Measurements from ENCODE around the gene ALOX15B.

The ALOX15B gene

DNA sequence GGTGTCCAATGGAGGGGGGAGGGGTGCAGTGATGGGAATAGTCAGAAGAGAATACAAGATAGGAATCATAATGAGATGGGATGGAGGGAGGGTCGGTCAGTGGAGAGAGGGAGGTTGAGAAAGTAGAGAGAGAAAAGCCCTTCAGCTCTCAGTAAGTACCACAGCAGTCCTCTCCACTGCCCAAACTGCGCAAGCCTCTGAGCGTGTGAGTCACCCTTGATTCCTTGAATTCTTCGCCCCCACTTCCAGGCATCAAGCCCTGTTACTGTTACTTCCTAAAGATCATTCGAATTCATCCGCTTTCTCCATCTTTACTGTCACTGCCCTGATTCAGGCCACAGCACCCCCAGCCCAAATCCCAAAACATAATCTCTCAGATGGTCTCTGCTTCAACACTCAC, 34.0 kb upstream of the ALOX15B start:
- Histone ChIP-seq H3K9me3 (ENCODE audit: control insufficient read depth, insufficient read depth, low read length) (no peaks in the 10 kb centered on the region), H3K27me3 (ENCODE audit: control insufficient read depth, insufficient read depth, low read length) (peaks cover 29% of the 10 kb centered on the region), H3K9ac (ENCODE audit: low read depth, low read length) (no peak overlapping the region), H3K4me1 (ENCODE audit: control insufficient read depth, insufficient read depth, low read length) (peaks cover 2% of the 10 kb centered on the region), H3K36me3 (ENCODE audit: control insufficient read depth, insufficient read depth, low read length) (no peaks in the 10 kb centered on the region), H3K4me3 (ENCODE audit: low read depth, low read length) (no peak overlapping the region)

- peaks cover 29% of the 10 kb centered on the region for H3K27me3 ChIP-seq (ENCODE audit: control insufficient read depth, insufficient read depth, low read length)
- H3K4me1 ChIP-seq (ENCODE audit: control insufficient read depth, insufficient read depth, low read length): peaks cover 2% of the 10 kb centered on the region
- H3K9me3 ChIP-seq (ENCODE audit: control insufficient read depth, insufficient read depth, low read length): no peaks in the 10 kb centered on the region
- H3K36me3 ChIP-seq (ENCODE audit: control insufficient read depth, insufficient read depth, low read length): no peaks in the 10 kb centered on the region
- H3K9ac ChIP-seq (ENCODE audit: low read depth, low read length): no peak overlapping the region
- no peak overlapping the region for H3K4me3 ChIP-seq (ENCODE audit: low read depth, low read length)
Observed at GRCh38 chr17:8005357-8005756, 33.5 kb upstream of the ALOX15B start.

GRCh38 chr17:8005967-8006730, 32.7 kb upstream of the ALOX15B start:
- Histone ChIP-seq H3K27me3 (ENCODE audit: control insufficient read depth, insufficient read depth, low read length) (peaks cover 29% of the 10 kb centered on the region), H3K4me3 (ENCODE audit: low read depth, low read length) (no peak overlapping the region), H3K9ac (ENCODE audit: low read depth, low read length) (no peak overlapping the region), H3K36me3 (ENCODE audit: control insufficient read depth, insufficient read depth, low read length) (no peaks in the 10 kb centered on the region), H3K9me3 (ENCODE audit: control insufficient read depth, insufficient read depth, low read length) (no peaks in the 10 kb centered on the region), H3K4me1 (ENCODE audit: control insufficient read depth, insufficient read depth, low read length) (peaks cover 2% of the 10 kb centered on the region)

- Histone ChIP-seq H3K9ac (ENCODE audit: low read depth, low read length) (no peak overlapping the region), H3K36me3 (ENCODE audit: control insufficient read depth, insufficient read depth, low read length) (no peaks in the 10 kb centered on the region), H3K27me3 (ENCODE audit: control insufficient read depth, insufficient read depth, low read length) (peaks cover 27% of the 10 kb centered on the region), H3K4me1 (ENCODE audit: control insufficient read depth, insufficient read depth, low read length) (peaks cover 2% of the 10 kb centered on the region), H3K9me3 (ENCODE audit: control insufficient read depth, insufficient read depth, low read length) (no peaks in the 10 kb centered on the region), H3K4me3 (ENCODE audit: low read depth, low read length) (no peak overlapping the region)
Observed at GRCh38 chr17:8006836-8007680, 31.8 kb upstream of the ALOX15B start.

GRCh38 chr17:8007836-8008235, 31.0 kb upstream of the ALOX15B start:
- Histone ChIP-seq H3K27me3 (ENCODE audit: control insufficient read depth, insufficient read depth, low read length) (peaks cover 27% of the 10 kb centered on the region), H3K9ac (ENCODE audit: low read depth, low read length) (no peak overlapping the region), H3K9me3 (ENCODE audit: control insufficient read depth, insufficient read depth, low read length) (no peaks in the 10 kb centered on the region), H3K4me1 (ENCODE audit: control insufficient read depth, insufficient read depth, low read length) (peaks cover 2% of the 10 kb centered on the region), H3K4me3 (ENCODE audit: low read depth, low read length) (no peak overlapping the region), H3K36me3 (ENCODE audit: control insufficient read depth, insufficient read depth, low read length) (no peaks in the 10 kb centered on the region)

DNA sequence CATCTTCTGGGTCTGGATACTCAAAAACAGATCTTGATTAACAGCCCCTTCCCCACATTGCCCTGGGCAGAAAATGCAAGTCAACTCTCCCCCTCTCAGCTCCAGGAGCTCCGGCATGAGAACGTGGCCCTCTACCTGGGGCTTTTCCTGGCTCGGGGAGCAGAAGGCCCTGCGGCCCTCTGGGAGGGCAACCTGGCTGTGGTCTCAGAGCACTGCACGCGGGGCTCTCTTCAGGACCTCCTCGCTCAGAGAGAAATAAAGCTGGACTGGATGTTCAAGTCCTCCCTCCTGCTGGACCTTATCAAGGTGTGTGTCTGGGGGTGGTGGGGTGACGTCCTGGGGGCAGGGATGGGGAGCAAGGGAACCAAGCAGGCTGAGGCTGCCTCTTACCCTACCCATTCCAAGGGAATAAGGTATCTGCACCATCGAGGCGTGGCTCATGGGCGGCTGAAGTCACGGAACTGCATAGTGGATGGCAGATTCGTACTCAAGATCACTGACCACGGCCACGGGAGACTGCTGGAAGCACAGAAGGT, 26.7 kb upstream of the ALOX15B start:
- peaks cover 5% of the 10 kb centered on the region for H3K4me1 ChIP-seq (ENCODE audit: control insufficient read depth, insufficient read depth, low read length)
- no peak overlapping the region for H3K9ac ChIP-seq (ENCODE audit: low read depth, low read length)
- no peak overlapping the region for H3K4me3 ChIP-seq (ENCODE audit: low read depth, low read length)
- H3K27me3 ChIP-seq (ENCODE audit: control insufficient read depth, insufficient read depth, low read length): peaks cover 30% of the 10 kb centered on the region
- H3K36me3 ChIP-seq (ENCODE audit: control insufficient read depth, insufficient read depth, low read length): no peaks in the 10 kb centered on the region
- H3K9me3 ChIP-seq (ENCODE audit: control insufficient read depth, insufficient read depth, low read length): no peaks in the 10 kb centered on the region

GRCh38 chr17:8012996-8013640, 25.7 kb upstream of the ALOX15B start:
- Histone ChIP-seq H3K4me1 (ENCODE audit: control insufficient read depth, insufficient read depth, low read length) (peaks cover 3% of the 10 kb centered on the region), H3K4me3 (ENCODE audit: low read depth, low read length) (no peak overlapping the region), H3K36me3 (ENCODE audit: control insufficient read depth, insufficient read depth, low read length) (no peaks in the 10 kb centered on the region), H3K9me3 (ENCODE audit: control insufficient read depth, insufficient read depth, low read length) (no peaks in the 10 kb centered on the region), H3K27me3 (ENCODE audit: control insufficient read depth, insufficient read depth, low read length) (peaks cover 33% of the 10 kb centered on the region), H3K9ac (ENCODE audit: low read depth, low read length) (no peak overlapping the region)

GRCh38 chr17:8013731-8014557, 24.9 kb upstream of the ALOX15B start:
- Histone ChIP-seq H3K9me3 (ENCODE audit: control insufficient read depth, insufficient read depth, low read length) (no peaks in the 10 kb centered on the region), H3K36me3 (ENCODE audit: control insufficient read depth, insufficient read depth, low read length) (no peaks in the 10 kb centered on the region), H3K4me1 (ENCODE audit: control insufficient read depth, insufficient read depth, low read length) (peaks cover 3% of the 10 kb centered on the region), H3K9ac (ENCODE audit: low read depth, low read length) (no peak overlapping the region), H3K27me3 (ENCODE audit: control insufficient read depth, insufficient read depth, low read length) (peaks cover 33% of the 10 kb centered on the region), H3K4me3 (ENCODE audit: low read depth, low read length) (no peak overlapping the region)

DNA sequence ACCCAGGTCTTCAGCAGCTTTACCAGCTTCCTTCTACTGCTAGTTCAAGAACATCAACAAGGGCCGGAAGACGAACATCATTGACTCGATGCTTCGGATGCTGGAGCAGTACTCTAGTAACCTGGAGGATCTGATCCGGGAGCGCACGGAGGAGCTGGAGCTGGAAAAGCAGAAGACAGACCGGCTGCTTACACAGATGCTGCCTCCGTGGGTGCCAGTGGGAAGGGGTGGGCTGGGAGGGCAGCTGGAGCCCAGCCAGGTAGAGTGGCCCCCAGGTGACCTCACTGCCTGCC, 24.4 kb upstream of the ALOX15B start:
- Histone ChIP-seq H3K4me1 (ENCODE audit: control insufficient read depth, insufficient read depth, low read length) (peaks cover 3% of the 10 kb centered on the region), H3K27me3 (ENCODE audit: control insufficient read depth, insufficient read depth, low read length) (peaks cover 33% of the 10 kb centered on the region), H3K36me3 (ENCODE audit: control insufficient read depth, insufficient read depth, low read length) (no peaks in the 10 kb centered on the region)

GRCh38 chr17:8015236-8015956, 23.5 kb upstream of the ALOX15B start:
- H3K27me3 ChIP-seq (ENCODE audit: control insufficient read depth, insufficient read depth, low read length): peaks cover 33% of the 10 kb centered on the region
- no peaks in the 10 kb centered on the region for H3K9me3 ChIP-seq (ENCODE audit: control insufficient read depth, insufficient read depth, low read length)
- H3K9ac ChIP-seq (ENCODE audit: low read depth, low read length): no peak overlapping the region
- peak overlapping the region; percentile 85 for H3K4me3 ChIP-seq (ENCODE audit: low read depth, low read length)
- H3K36me3 ChIP-seq (ENCODE audit: control insufficient read depth, insufficient read depth, low read length): no peaks in the 10 kb centered on the region
- H3K4me1 ChIP-seq (ENCODE audit: control insufficient read depth, insufficient read depth, low read length): peaks cover 3% of the 10 kb centered on the region

More for the DNA sequence above, 24.4 kb upstream of the ALOX15B start:
- Histone ChIP-seq H3K9ac (ENCODE audit: low read depth, low read length) (no peak overlapping the region), H3K9me3 (ENCODE audit: control insufficient read depth, insufficient read depth, low read length) (no peaks in the 10 kb centered on the region), H3K4me3 (ENCODE audit: low read depth, low read length) (no peak overlapping the region)
